Osteocyte (in vitro differentiated cells): Measurements from ENCODE around the gene LBX1. TPM values are rescaled to one million over a fixed set of nuclear protein-coding genes. Genes with fewer than 3 reads are reported as not detected.

ENCODE experiments used
- DNase-seq: peaks from one replicate; pipeline ENCODE4 v3.0.0; 2021; ENCODE audit warnings: mixed read lengths; ENCODE audit not compliant: unreplicated experiment; ENCODE audit errors: extremely low spot score
- H3K27ac Mint-ChIP-seq: one replicate; pipeline ENCODE4 v1.8.0; 2021; ENCODE audit warnings: mild to moderate bottlenecking, mixed read lengths; ENCODE audit not compliant: unreplicated experiment
- H3K27me3 Mint-ChIP-seq: one replicate; pipeline ENCODE4 v1.8.0; 2021; ENCODE audit warnings: mixed read lengths; ENCODE audit not compliant: unreplicated experiment
- H3K36me3 Mint-ChIP-seq: one replicate; pipeline ENCODE4 v1.8.0; 2021; ENCODE audit warnings: mixed read lengths; ENCODE audit not compliant: unreplicated experiment
- H3K4me1 Mint-ChIP-seq: one replicate; pipeline ENCODE4 v1.8.0; 2021; ENCODE audit warnings: mixed read lengths; ENCODE audit not compliant: unreplicated experiment
- H3K4me3 Mint-ChIP-seq: one replicate; pipeline ENCODE4 v1.8.0; 2021; ENCODE audit warnings: mild to moderate bottlenecking, moderate library complexity, mixed read lengths; ENCODE audit not compliant: unreplicated experiment
- H3K9me3 Mint-ChIP-seq: one replicate; pipeline ENCODE4 v1.8.0; 2021; ENCODE audit warnings: mixed read lengths; ENCODE audit not compliant: unreplicated experiment
- CTCF ChIP-seq: fragments of 200-600 bp; sonication (generic); IDR thresholded peaks from 2 replicates; pipeline ENCODE4 v1.5.0; 2021; ENCODE audit warnings: antibody characterized with exemption, mild to moderate bottlenecking, moderate library complexity
- total RNA-seq: library from RNA; stranded (reverse); gene quantifications from 2 replicates; pipeline ENCODE4 v1.2.1, GENCODE V29; 2021

The LBX1 gene
- total RNA-seq, 1 donor from 2014 or later: not detected

- no peak for DNase-seq
- Mint-ChIP-seq H3K27ac (no peak overlapping the region), H3K4me1 (peaks cover under 1% of the 10 kb centered on the region), H3K36me3 (peaks cover 4% of the 10 kb centered on the region), H3K9me3 (no peaks in the 10 kb centered on the region), H3K4me3 (no peak overlapping the region), H3K27me3 (peaks cover 72% of the 10 kb centered on the region)
- TF ChIP-seq CTCF: no peak
These were observed 12.8 kb upstream of the LBX1 start for GRCh38 chr10:101241840-101242707.

- peaks cover 8% of the 10 kb centered on the region for H3K4me1 Mint-ChIP-seq
These were observed 9.5 kb upstream of the LBX1 start for GRCh38 chr10:101238732-101239105.

GRCh38 chr10:101237982-101238731 is 8.9 kb upstream of the LBX1 start:
- Mint-ChIP-seq H3K4me1 (peaks cover 8% of the 10 kb centered on the region), H3K27me3 (peaks cover 78% of the 10 kb centered on the region), H3K4me3 (no peak overlapping the region), H3K36me3 (peaks cover 4% of the 10 kb centered on the region), H3K9me3 (no peaks in the 10 kb centered on the region), H3K27ac (no peak overlapping the region)
- DNase-seq: no peak
- no peak for TF ChIP-seq CTCF

More at GRCh38 chr10:101238732-101239105, 9.5 kb upstream of the LBX1 start:
- Mint-ChIP-seq H3K27me3 (peaks cover 78% of the 10 kb centered on the region), H3K36me3 (peaks cover 4% of the 10 kb centered on the region), H3K4me3 (no peak overlapping the region), H3K27ac (no peak overlapping the region), H3K9me3 (no peaks in the 10 kb centered on the region)
- TF ChIP-seq CTCF: peak; percentile 48
- no peak for DNase-seq

GRCh38 chr10:101237081-101237981 is 8.1 kb upstream of the LBX1 start:
- TF ChIP-seq CTCF: no peak
- Mint-ChIP-seq H3K27ac (no peak overlapping the region), H3K36me3 (peaks cover 4% of the 10 kb centered on the region), H3K9me3 (no peaks in the 10 kb centered on the region), H3K27me3 (peaks cover 80% of the 10 kb centered on the region), H3K4me3 (no peak overlapping the region), H3K4me1 (peaks cover 8% of the 10 kb centered on the region)
- DNase-seq: no peak
